GM18517 (cell line): Measurements from ENCODE around the gene KIAA1671.

Experiments
- ATAC-seq: cut with Tn5 transposase; IDR thresholded peaks from one replicate; pipeline ENCODE4 v1.9.1; 2021; ENCODE audit warnings: mild to moderate bottlenecking, moderate library complexity; ENCODE audit not compliant: unreplicated experiment

KIAA1671 gene

GRCh38 chr22:24950272-24950902, 2.1 kb upstream of the KIAA1671 start:
- no peak for ATAC-seq

GRCh38 chr22:24952837-24953383, 394 bp downstream of the KIAA1671 start:
- no peak for ATAC-seq

- ATAC-seq, result no peak
Measured at GRCh38 chr22:24953384-24954113, 1.0 kb downstream of the KIAA1671 start.

- no peak for ATAC-seq
Measured at GRCh38 chr22:24954114-24954463, 1.6 kb downstream of the KIAA1671 start.

- no peak for ATAC-seq
Measured at GRCh38 chr22:24954856-24955255, 2.3 kb downstream of the KIAA1671 start.

- no peak for ATAC-seq
Measured at GRCh38 chr22:24957043-24957442, 4.5 kb downstream of the KIAA1671 start.

GRCh38 chr22:24961217-24961844, 8.8 kb downstream of the KIAA1671 start:
- no peak for ATAC-seq

- ATAC-seq, result no peak
Measured at GRCh38 chr22:24962094-24962493, 9.6 kb downstream of the KIAA1671 start.

GRCh38 chr22:24962835-24963234, 10.3 kb downstream of the KIAA1671 start:
- no peak for ATAC-seq

GRCh38 chr22:24964441-24964840, 11.9 kb downstream of the KIAA1671 start:
- no peak for ATAC-seq

- no peak for ATAC-seq
Measured at GRCh38 chr22:24965822-24966626, 13.5 kb downstream of the KIAA1671 start.

- no peak for ATAC-seq
Measured at GRCh38 chr22:24968066-24968561, 15.6 kb downstream of the KIAA1671 start.

GRCh38 chr22:24969560-24970301, 17.2 kb downstream of the KIAA1671 start:
- no peak for ATAC-seq

- no peak for ATAC-seq
Measured at GRCh38 chr22:24972369-24972768, 19.9 kb downstream of the KIAA1671 start.

GRCh38 chr22:24973872-24974271, 21.4 kb downstream of the KIAA1671 start:
- ATAC-seq, result no peak

GRCh38 chr22:24975125-24975640, 22.7 kb downstream of the KIAA1671 start:
- no peak for ATAC-seq

- no peak for ATAC-seq
Measured at GRCh38 chr22:24975813-24976341, 23.4 kb downstream of the KIAA1671 start.

GRCh38 chr22:24976442-24977218, 24.1 kb downstream of the KIAA1671 start:
- ATAC-seq, result no peak
